MV-4-11 (cell line): ENCODE data around the gene ERMP1.

ENCODE experiments used
- DNase-seq: peaks from one replicate; lab custom pipeline; 2025; lab: John Stamatoyannopoulos, UW

ERMP1 gene

DNA sequence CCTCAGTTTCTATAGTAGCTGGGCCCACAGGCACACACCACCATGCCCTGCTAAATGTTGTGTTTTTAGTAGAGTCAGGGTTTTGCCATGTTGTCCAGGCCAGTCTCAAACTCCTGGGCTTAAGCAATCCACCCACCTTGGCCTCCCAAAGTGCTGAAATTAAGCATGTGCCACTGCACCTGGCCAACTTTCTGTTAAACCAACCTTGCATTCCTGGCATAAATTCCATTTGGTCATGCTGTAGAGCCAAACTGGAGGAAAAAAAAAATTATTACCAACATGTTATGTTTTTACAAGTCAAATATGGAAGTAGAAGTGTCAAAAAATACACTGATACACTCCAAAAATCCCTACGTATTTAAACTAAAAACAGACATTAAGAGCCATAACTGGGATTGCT is 54.1 kb downstream of the ERMP1 start:
- DNase-seq, result no peak

DNA sequence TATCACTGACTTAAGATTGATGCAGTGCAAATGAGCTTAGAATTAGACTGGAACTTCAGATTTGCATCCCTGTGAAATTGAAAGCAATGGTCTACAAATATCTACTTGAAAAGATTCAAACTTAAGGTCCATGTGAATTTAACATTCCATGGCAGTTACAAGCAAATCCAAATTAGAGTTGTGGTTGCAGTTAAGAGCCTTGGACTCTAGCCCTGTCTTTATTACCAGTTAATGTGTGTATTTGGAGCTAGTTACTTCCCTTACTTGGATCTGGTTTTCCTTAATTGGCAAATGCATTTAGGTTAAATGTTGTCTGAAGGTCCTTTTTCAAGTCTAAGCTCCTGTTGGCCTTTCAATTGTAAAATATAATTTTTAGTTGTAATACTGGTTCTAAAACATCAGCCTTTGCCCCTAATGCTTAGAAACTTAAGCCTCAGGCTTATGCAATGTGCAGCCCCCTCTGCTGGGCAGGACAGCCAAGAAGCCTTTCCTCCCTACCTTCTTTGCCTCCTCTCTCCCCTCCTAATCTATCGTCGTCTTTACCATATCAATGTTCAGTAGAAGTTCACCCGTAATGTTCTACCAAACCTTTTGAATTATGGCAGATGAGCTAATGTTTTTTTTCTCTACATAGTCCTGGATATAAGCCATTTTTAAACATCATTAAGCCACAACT is 59.5 kb downstream of the ERMP1 start:
- DNase-seq, result no peak

DNA sequence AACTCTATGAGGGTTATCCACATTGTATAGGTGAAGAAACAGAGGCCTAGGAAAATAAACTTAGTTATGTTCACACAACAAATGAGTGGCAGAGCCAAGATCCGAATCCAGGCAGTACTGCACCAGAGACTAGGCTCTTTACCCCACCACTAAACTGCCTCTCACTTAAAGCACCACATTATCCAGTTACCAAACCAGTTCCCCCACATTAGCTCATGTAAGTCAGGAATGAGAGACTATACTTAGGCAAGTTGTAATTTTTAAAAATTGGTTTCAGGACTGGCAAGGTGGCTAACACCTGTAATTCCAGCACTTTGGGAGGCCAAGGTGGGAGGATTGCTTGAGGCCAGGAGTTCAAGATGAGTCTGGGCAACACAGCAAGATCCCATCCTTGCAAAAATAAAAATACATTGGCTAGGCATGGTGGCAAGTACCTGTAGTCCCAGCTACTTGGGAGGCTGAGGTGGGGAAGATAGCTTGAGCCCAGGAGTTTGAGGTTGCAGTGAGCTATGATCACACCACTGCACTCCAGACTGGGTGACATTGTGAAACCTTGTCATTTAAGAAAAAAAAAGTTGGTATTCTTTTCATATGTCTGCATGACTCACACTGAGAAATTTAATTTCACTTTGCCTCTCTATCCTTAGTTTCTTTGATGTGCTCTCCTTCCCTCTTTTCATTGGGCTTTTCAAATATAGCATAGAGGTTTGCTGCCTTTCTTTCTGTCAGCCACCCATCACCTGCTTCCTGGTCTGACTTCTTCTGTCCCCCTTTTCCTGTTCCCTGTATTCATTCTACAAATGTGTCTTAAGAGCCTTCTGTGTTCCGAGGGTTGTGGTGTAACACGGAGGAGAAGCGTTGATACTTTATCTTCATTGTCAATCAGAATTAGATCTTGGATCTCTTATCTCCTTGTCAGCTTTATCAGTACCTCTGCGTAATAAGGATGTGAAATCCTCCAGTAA is 64.7 kb downstream of the ERMP1 start:
- peak; percentile 68 for DNase-seq

DNA sequence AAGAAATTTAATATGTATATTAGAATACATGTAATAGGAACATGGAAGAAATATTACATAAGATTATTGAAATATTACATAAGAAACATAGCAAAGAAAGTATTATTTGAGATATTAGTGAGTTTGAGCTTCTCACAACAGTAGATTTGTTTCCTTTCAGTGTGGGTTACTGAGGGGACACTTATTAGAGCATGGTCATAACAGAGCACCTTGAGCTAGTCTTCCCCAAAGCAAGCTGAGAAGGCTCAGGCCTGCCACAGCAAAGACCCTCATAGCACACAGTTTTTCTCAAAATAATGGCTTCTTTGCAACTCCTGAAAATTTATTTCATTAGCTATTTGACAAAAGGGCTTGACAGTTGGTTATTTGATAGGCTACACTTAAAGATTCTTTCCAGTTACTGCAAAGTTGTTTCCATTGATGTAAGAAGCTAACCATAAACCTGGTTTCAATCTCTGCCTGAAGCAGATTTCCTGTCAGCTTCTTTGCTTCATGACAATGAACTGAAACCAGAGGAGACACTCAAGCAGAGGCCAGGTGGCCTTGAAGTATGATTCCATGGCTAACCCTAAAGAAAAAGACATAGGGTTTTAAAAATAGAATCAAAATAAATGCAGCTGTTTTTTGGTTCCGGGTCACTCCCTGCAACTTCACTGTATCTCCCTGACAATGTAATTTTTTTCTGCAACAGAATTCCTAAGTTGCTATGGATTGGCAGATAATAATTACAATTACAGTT is 68.6 kb downstream of the ERMP1 start:
- DNase-seq, result no peak

DNA sequence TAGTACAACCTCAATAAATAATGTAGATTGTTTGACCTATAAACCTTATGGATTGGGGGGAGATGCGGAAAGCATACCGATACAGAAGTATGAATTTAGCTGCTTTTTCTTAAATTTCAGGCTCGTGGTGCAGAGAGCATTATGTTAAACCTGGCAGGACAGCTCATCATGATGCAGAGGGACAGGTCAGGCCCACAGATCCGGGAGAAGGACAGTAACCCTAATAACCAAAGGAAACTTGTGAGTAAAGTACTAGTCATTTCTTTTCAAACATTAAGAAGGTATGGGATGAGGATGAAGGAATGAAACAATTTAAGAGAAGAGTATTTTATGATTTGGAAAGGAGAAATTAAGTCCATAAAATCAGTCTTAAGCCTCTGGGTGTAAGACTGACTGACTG is 70.5 kb downstream of the ERMP1 start:
- DNase-seq, result no peak

DNA sequence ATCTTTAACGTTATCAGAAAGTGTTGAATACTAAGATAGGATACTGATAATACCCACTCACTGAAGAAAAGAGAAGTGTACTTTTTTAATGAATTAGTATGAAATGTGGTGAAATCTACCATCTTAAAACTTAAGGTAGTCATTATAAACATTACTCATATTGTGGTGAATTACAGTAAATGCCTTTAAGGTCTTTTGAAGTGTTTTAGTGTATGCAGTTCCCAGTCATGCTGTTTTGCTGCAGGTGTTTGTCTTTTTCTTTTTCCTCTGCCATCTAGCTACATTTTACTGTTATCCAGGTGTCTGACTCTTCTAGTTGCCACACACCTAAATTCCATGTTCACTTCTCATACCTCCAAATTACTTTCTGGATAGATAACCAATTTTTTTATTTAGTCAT is 72.6 kb downstream of the ERMP1 start:
- no peak for DNase-seq

DNA sequence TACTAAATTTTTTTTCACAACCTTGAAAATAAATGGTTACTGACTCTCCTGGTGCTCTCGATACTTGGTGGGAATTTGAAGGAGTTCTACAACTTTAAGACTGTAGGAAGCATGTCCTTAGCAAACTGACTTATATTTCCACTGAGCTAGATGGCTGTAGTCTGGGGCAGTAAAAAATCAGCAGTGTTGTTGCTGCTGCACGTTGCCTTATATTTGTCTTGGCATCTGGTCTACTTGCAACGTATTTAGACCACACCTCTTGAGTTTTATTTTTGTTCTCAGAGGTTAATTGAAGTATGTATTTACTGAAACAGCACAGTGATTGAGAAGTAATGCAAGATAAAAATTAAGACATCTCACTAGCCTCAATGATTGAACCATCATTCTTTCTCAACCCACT is 76.3 kb downstream of the ERMP1 start:
- DNase-seq, result no peak

DNA sequence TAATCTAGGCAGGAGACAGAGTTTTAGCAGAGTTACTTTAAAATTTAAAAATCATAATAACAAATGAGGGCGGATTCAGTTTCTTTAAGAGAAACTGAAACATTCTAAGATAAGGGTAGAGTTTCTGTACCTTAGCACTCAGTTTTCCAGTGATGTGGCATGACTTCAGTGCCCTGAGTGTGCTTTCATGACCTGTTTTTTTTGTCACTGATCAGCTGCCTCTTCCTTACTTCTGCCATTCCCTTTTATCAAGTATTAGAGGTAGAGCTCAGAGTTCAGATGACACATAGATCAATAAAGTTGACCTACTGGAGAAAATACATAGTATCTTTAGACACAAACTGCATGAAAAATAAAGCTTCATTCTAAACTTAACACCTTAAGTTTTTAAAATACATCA is 82.3 kb downstream of the ERMP1 start:
- no peak for DNase-seq

DNA sequence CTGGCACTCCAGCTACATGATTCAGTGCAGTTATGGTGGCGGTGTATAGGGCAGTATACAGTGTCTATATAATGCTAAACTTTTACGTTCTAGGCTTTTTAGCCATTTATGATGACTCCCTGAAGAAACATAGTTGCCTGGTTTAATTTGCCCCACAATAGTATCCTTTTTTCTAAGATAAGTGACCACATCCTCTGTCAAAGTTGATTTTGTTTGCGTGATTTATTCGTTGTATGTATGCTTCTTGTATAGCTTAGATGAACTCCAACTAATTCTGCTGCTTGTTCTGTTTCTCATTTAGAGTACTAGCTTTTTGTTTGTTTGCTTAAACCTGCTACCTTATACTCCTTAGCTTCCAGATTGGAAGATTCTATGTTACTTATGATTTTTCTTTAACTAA is 83.6 kb downstream of the ERMP1 start:
- no peak for DNase-seq

DNA sequence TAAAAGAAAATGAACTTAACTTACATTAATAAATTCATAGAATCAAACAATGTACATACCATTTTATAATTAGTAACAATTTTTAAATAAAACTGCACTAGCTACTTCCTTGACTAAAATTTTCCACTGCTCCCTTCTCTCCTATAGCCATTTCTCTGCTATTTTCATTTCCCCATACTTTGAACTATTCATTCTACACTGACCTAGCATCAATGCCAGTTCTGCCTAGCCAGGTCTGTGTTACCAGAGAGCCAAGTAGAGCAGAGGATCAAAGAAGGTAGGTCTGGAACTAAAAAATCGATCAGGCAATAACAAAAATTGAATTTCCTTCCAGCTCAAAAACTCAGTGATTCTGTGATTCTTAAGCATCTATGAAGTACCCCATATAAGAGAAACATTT is 84.5 kb downstream of the ERMP1 start:
- DNase-seq, result no peak

DNA sequence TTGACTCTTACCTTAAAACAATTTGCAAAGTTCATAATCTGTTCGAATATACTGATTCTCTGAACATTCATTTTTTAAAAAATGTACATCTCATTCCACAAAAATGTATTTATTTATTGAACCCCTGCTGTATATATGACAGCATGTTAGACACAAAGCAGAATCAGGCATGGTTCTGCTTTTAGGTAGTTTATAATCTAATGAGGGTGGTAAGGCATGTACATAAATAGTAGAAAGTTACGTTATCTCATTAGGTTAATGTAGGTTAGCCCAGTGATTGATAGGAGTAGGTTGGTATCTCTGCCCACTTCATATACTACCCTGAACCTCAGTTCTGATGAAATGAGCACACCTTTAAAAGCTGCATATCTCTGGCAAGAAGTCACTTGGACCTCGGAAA is 89.8 kb downstream of the ERMP1 start:
- no peak for DNase-seq

DNA sequence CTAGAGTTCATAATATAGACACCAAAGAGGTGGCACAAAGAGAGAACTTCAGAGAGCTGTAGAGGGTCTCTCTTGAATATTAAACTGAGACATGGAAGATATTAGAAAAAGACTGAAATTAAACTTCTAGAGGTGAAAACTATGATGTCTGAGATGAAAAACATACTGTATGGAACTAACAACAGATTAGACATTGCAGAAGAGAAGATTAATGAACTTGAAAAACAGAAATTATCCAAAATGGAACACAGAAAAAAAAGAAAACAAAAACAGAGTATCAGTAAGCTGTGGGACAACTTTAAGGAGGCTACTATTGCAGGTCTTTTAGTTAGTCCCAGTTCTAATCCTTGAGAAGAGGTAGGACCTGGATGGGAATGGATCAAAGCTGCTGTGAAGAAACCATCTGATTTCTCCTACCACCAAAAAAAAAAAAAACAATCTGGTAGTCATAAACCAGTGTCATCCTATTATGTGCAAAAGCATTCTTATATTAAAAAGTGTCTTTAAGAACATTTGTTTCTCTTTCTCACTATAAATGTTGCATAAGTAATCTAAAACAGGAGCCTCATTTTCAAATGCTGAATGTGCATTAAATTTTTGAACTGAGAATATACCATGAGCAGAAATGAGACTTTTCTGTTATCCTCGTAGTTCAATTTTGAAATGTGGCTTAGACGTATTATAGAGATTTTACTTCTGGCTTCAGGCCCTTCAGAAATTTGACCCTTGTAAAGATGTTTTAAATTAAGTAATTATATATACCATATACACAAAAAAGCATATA is 96.2 kb downstream of the ERMP1 start:
- no peak for DNase-seq

DNA sequence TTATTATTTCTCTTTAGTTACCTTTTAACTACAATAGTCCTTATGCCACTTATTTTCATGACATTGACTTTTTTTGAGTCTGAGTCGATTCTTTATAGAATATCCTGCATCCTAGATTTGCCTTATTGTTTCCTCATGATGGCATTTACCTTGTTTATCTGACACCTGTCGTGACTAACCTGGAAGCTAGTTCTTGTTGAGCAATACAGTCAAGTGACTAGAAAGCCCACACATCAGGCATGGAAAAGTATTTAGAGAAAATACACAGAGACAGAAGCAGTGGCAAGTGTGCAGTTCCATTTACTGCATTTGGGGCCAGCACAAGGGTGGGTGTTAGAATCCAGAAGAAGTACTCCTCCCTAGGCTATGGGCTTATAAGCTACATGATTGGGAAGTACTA is 97.8 kb downstream of the ERMP1 start:
- no peak for DNase-seq
